Measurements from ENCODE around the gene GLB1L.

GLB1L gene

DNA sequence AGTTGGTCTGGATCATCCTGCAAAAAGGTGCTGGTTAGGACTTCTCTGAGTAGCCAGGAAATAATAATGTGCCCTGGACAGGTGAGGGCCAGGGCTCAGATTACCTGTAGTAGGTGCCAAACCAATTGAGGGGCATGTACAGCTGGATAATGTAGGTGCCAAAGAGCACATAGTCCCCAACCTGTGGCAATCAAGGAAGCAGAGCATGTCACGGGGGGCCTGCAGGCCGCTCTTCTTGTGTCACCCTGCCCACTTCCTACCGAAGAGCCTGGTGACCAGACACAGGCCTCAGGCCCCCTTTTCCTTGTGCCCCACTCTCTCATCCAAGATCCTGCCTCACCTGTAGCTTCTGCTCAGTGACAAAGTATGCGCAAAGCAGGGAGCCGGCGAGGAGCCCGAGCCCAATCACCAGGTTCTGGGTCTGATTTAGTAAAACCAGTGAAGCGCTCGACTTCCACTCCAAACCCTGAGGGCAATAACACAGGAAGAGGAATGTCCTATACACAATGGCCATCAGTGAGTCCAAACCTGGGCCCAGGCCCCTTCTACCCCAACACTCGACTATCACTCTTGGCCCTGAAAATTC is 31.7 kb downstream of the GLB1L start:
- TF ChIP-seq, protein P1, sequence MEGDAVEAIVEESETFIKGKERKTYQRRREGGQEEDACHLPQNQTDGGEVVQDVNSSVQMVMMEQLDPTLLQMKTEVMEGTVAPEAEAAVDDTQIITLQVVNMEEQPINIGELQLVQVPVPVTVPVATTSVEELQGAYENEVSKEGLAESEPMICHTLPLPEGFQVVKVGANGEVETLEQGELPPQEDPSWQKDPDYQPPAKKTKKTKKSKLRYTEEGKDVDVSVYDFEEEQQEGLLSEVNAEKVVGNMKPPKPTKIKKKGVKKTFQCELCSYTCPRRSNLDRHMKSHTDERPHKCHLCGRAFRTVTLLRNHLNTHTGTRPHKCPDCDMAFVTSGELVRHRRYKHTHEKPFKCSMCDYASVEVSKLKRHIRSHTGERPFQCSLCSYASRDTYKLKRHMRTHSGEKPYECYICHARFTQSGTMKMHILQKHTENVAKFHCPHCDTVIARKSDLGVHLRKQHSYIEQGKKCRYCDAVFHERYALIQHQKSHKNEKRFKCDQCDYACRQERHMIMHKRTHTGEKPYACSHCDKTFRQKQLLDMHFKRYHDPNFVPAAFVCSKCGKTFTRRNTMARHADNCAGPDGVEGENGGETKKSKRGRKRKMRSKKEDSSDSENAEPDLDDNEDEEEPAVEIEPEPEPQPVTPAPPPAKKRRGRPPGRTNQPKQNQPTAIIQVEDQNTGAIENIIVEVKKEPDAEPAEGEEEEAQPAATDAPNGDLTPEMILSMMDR (IDR thresholded peaks at IDR 0.05; ENCODE audit: low read depth, low read length) = no peak
- H3K4me3 ChIP-seq (ENCODE audit: low read depth, low read length) = no peak overlapping the region

DNA sequence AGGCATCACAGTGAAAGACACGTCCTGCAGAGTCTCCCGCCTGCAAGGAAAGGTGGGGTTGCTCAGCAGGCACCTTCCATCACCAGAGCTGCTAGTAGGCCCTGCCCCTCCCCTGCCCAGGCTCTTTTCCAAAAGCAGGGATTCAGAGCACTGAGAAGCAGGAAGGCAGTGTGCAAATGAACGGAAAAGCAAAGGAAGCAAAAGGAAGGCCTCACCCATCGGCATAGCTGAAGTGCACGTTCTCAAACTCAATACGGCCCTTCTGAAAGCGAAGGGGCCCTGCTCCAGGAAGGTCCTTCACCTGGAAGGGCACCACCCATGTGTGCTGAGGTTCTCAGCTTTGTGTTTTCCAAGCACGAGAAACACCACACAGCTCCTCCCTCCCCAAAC is 32.2 kb downstream of the GLB1L start:
- H3K4me3 ChIP-seq (ENCODE audit: low read depth, low read length) = no peak overlapping the region
- TF ChIP-seq, protein P1 (IDR thresholded peaks at IDR 0.05; ENCODE audit: low read depth, low read length) = no peak

DNA sequence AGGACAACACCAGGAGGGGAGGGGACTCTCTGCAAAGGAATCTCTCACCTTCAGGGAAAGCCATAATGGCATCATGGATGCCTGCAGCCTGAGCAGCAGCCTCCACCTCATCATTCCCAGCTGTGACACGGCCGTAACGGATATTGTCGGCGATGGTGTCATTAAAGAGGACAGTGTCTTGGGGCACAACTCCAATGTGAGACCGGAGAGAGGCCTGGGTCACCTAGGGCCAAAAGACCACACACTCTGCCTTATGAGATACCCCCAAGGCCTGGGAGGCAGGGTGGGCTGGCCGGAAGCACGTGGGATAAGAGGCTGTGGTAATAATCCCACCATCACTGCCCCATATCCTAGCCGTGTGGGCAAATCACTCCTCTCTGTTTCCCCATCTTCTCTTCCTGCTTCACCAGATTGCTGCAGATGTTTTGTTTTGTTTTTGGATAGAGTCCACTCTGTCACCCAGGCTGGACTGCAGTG is 34.3 kb downstream of the GLB1L start:
- TF ChIP-seq, protein P1 (IDR thresholded peaks at IDR 0.05; ENCODE audit: low read depth, low read length) = no peak

GRCh38 chr2:219210196-219210885 is 34.9 kb downstream of the GLB1L start:
- TF ChIP-seq, protein P1 (IDR thresholded peaks at IDR 0.05; ENCODE audit: low read depth, low read length) = no peak
- H3K4me3 ChIP-seq (ENCODE audit: low read depth, low read length) = no peak overlapping the region

More for the DNA sequence above, 34.3 kb downstream of the GLB1L start:
- no peak overlapping the region for H3K4me3 ChIP-seq (ENCODE audit: low read depth, low read length)

DNA sequence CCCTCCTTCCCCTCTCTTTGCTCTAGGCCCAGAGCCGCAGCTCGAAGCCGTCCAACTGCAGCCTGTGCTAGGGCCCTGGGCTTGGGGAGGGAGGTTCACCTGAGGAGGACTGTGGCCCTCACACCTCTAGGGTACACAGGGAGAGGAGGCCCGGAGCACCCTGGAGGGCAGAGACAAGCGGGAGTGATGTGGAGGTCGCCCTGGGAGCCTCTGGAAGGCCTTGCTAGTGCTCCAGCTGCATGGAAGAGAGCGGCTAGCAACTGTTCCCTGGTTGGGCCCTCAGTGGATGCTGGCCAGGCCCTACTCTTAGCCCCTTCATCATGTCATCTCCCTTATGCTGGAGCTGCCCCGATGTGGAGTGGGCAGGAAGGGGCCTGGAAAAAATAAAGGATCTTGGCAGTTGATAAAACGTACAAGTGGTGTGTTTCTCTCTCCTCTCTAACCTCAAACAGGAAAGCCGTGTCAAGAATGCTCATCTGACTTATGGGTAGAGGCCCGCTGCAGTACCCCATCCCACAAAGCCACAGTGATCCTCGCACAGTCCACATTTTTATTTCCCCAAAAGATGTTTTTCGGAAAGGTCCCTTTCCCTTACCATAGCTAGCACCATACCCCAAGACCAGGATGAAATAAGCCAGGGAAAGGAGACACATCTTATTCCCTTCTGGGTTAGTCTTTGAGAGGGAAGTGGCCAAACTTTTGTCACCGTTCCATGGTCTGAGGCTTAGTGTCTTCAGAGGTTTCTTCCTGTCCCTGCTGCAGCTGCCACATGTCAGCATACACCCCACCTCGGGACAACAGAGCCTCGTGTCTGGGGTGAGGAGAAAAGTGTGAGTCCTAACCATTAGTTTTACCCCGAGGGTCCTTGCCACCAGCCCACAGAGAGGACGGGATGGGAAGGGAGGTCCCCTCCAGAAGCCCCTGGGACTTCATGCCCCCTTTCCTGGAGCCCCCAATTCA is 35.7 kb downstream of the GLB1L start:
- no peak overlapping the region for H3K4me3 ChIP-seq (ENCODE audit: low read depth, low read length)
- TF ChIP-seq, protein P1 (IDR thresholded peaks at IDR 0.05; ENCODE audit: low read depth, low read length) = no peak

DNA sequence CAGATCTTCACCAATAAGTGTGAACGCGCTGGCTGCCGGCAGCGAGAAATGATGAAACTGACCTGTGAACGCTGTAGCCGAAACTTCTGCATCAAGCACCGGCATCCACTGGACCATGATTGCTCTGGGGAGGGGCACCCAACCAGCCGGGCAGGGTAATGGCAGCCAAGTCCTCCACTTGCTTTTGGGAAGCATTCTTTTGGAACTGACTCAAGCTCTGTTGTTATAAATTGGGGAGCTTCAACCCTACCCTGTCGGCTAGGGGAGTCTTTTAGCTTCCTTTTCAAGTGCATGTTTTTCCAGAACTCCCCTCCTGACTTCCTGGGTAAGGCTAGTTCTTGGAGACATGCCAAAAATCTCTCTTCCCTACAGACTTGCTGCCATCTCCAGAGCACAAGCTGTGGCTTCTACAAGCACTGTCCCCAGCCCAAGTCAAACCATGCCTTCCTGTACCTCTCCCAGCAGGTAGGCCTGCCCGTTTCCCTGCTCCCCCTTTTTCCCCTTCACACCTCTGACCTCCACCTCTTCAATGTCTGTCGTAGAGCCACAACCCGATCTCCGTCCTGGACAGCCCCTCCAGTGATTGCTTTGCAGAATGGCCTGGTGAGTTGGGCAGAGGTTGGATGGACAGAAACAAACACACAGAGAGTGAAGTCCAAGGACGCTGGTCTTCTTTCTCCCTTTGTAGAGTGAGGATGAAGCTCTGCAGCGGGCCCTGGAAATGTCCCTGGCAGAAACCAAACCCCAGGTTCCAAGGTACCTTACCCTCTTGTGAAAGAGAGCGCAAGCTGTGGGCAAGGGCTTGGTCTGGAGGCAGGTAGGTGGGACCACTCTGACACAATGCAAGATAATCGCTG is 37.1 kb downstream of the GLB1L start:
- TF ChIP-seq, protein P1 (IDR thresholded peaks at IDR 0.05; ENCODE audit: low read depth, low read length) = no peak
- H3K4me3 ChIP-seq (ENCODE audit: low read depth, low read length) = peak overlapping the region; percentile 73
